Testis (tissue), 3 donors: ENCODE data around the gene HEXD. TPM values are rescaled to one million over a fixed set of nuclear protein-coding genes. Genes with fewer than 3 reads are reported as not detected.

Experiments used
- DNase-seq: peaks from one replicate; pipeline ENCODE4 v3.0.0-alpha.2; 2019
- H3K27ac ChIP-seq, 2 donors: fragments of 200-600 bp; sonication (generic); one replicate each; pipeline ENCODE4 v1.5.1; 2019
- H3K27me3 ChIP-seq: fragments of 200-600 bp; sonication (generic); one replicate; pipeline ENCODE4 v1.5.1; 2019
- H3K36me3 ChIP-seq: fragments of 200-600 bp; sonication (generic); one replicate; pipeline ENCODE4 v1.5.1; 2017; ENCODE audit warnings: low read depth; ENCODE audit errors: missing control alignments
- H3K4me1 ChIP-seq: fragments of 200-600 bp; sonication (generic); one replicate; pipeline ENCODE4 v1.5.1; 2019
- H3K4me3 ChIP-seq, 2 donors: fragments of 200-600 bp; sonication (generic); one replicate each; pipeline ENCODE4 v1.5.1; 2017 to 2019
- H3K9me3 ChIP-seq: fragments of 200-600 bp; sonication (generic); one replicate; pipeline ENCODE4 v1.5.1; 2017
- CTCF ChIP-seq, 3 experiments: fragments of 450-650 bp in 2 of 3; fragments of 200-600 bp in 1 of 3; sonication (generic) in 1 of 3; IDR thresholded peaks; one replicate each; pipeline ENCODE4 v1.5.1; 2016 to 2019; ENCODE audit warnings: antibody characterized with exemption in 3 of 3, mild to moderate bottlenecking in 2 of 3, moderate library complexity in 1 of 3
- POLR2A ChIP-seq: fragments of 450-650 bp; IDR thresholded peaks from one replicate; pipeline ENCODE4 v1.6.1; 2017; ENCODE audit warnings: antibody characterized with exemption, mild to moderate bottlenecking, moderate library complexity
- WGBS, 2 donors: methylation state at CpG; one replicate each; pipeline ENCODE4 v1.1.5; 2018; 5-methylcytosine and 5-hydroxymethylcytosine counted together
- intact Hi-C: fragments of 100-400 bp; cut with DNase I; formaldehyde crosslinking; loops from one replicate; pipeline ENCODE4 v1.15.1; 2023; ENCODE audit warnings: low total_unique reads
- polyA plus RNA-seq: library from polyadenylated mRNA; stranded (reverse); fragments of 350-450 nt; fragmentation: Illumina TruSeq; extraction: RNeasy Lipid Tissue Mini Kit (QIAGEN cat#74804); gene quantifications from one replicate; pipeline ENCODE4 v1.2.3, GENCODE V29; 2014; ENCODE audit warnings: low read depth, low replicate concordance; ENCODE audit not compliant: insufficient read depth
- total RNA-seq, 2 donors: library from RNA; depleted of rRNA; stranded (reverse); fragments of >200 nt; gene quantifications; one replicate each; pipeline ENCODE4 v1.2.3, GENCODE V29; 2016

HEXD gene
- total and polyA plus RNA-seq, 3 donors from 2014 or later, result 24.4 to 95.3 (median 90.9) TPM

GRCh38 chr17:82385559-82386254 lies 32.4 kb upstream of the HEXD start:
- no peak for DNase-seq

GRCh38 chr17:82386255-82386831 lies 31.8 kb upstream of the HEXD start:
- H3K4me3 ChIP-seq, result no peak overlapping the region
- no peak overlapping the region for H3K27ac ChIP-seq
- H3K36me3 ChIP-seq, result no peaks in the 10 kb centered on the region
- no peaks in the 10 kb centered on the region for H3K27me3 ChIP-seq
- peaks cover 16% of the 10 kb centered on the region for H3K4me1 ChIP-seq
- no peak for TF ChIP-seq CTCF (IDR thresholded peaks at IDR 0.05)
- TF ChIP-seq POLR2A, result no peak
- no peak for DNase-seq
- WGBS, 2 donors, result 44 to 53% methylated on average over 11 to 17 of the region's 17 CpGs
- H3K9me3 ChIP-seq, result no peaks in the 10 kb centered on the region
- intact Hi-C loops, result no loop called here

More at GRCh38 chr17:82385559-82386254, 32.4 kb upstream of the HEXD start:
- no peak overlapping the region for H3K4me3 ChIP-seq
- no peak overlapping the region for H3K27ac ChIP-seq
- H3K4me1 ChIP-seq, result peaks cover 16% of the 10 kb centered on the region
- WGBS, 2 donors, result 47 to 52% methylated on average over 10 to 15 of the region's 26 CpGs
- intact Hi-C loops, result no loop called here
- TF ChIP-seq CTCF (IDR thresholded peaks at IDR 0.05) (no peak), POLR2A (no peak)
- H3K9me3 ChIP-seq, result no peaks in the 10 kb centered on the region
- H3K36me3 ChIP-seq, result no peaks in the 10 kb centered on the region
- H3K27me3 ChIP-seq, result no peaks in the 10 kb centered on the region

- Histone ChIP-seq H3K4me1 (peaks cover 16% of the 10 kb centered on the region), H3K4me3 (no peak overlapping the region), H3K36me3 (no peaks in the 10 kb centered on the region), H3K27ac (no peak overlapping the region), H3K27me3 (no peaks in the 10 kb centered on the region), H3K9me3 (no peaks in the 10 kb centered on the region)
- TF ChIP-seq CTCF (IDR thresholded peaks at IDR 0.05) (no peak), POLR2A (no peak)
- DNase-seq, result no peak
- WGBS, 2 donors, result 72 to 73% methylated on average over 25 to 38 of the region's 38 CpGs
- intact Hi-C loops, result no loop called here
These were observed 31.1 kb upstream of the HEXD start for GRCh38 chr17:82386881-82387704.

GRCh38 chr17:82387705-82388106 lies 30.4 kb upstream of the HEXD start:
- Histone ChIP-seq H3K36me3 (no peaks in the 10 kb centered on the region), H3K9me3 (no peaks in the 10 kb centered on the region), H3K4me1 (peaks cover 16% of the 10 kb centered on the region), H3K27ac (no peak overlapping the region), H3K4me3 (no peak overlapping the region), H3K27me3 (no peaks in the 10 kb centered on the region)
- WGBS, 2 donors, result 74 to 79% methylated on average over 3 of the region's 3 CpGs
- intact Hi-C loops, result no loop called here
- DNase-seq, result no peak
- TF ChIP-seq POLR2A (no peak), CTCF (IDR thresholded peaks at IDR 0.05) (no peak)
